Measurements from ENCODE around the gene NRXN3. TPM values are rescaled to one million over a fixed set of nuclear protein-coding genes. Genes with fewer than 3 reads are reported as not detected.

NRXN3 gene
- total and polyA plus RNA-seq, 2 experiments from 2014 or later: 0.69 to 1.5 TPM

DNA sequence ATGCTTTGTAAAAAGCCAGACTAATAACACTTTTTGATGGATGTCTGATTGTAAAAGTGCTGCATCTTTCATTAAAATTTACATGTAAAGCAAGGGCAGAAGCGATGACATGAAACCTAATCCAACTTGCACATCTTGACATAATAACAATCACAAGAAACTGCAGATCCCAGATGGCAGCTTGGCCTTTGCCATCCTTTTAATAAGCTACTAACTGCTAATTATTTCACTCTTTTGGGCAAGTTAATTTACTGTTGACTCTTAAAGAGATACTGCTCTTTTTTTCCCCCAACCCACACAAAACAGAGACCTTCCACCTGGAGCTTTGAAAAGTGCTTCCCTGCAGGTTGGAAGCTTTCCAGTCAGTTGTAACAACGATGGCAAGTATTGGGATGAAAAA, 137.5 kb downstream of the NRXN3 start:
- Histone ChIP-seq H3K4me3 (no peak overlapping the region), H3K27ac (no peak overlapping the region), H3K4me1 (ENCODE audit: low read depth) (no peaks in the 10 kb centered on the region), H3K36me3 (no peaks in the 10 kb centered on the region), H3K9me3 (ENCODE audit: low read depth) (no peaks in the 10 kb centered on the region), H3K27me3 (no peaks in the 10 kb centered on the region)
- DNase-seq (ENCODE audit: low read depth in 1 of 2, low spot score in 1 of 2): no peak
- TF ChIP-seq, protein P1, sequence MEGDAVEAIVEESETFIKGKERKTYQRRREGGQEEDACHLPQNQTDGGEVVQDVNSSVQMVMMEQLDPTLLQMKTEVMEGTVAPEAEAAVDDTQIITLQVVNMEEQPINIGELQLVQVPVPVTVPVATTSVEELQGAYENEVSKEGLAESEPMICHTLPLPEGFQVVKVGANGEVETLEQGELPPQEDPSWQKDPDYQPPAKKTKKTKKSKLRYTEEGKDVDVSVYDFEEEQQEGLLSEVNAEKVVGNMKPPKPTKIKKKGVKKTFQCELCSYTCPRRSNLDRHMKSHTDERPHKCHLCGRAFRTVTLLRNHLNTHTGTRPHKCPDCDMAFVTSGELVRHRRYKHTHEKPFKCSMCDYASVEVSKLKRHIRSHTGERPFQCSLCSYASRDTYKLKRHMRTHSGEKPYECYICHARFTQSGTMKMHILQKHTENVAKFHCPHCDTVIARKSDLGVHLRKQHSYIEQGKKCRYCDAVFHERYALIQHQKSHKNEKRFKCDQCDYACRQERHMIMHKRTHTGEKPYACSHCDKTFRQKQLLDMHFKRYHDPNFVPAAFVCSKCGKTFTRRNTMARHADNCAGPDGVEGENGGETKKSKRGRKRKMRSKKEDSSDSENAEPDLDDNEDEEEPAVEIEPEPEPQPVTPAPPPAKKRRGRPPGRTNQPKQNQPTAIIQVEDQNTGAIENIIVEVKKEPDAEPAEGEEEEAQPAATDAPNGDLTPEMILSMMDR (IDR thresholded peaks at IDR 0.05; ENCODE audit: low read depth, low read length): no peak

DNA sequence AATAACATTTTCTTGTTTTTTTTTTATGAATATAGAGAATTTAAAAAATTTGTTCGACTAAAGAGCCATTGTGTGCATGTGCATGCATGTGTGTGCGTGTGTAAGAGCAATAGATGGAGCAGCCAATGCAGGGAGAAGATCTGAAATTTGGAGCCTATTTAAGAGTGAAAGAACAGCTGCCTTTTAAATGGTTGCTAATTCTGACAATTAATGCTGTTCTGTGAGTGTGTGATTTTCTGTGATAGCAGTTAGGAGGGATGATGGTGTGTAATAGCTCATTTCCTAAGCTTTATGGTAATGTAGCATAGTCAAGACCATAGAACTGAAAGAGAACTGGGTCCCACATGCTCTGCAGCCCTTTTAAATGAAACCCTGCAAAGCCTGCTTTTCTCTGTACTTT, 137.9 kb downstream of the NRXN3 start:
- no peaks in the 10 kb centered on the region for H3K4me1 ChIP-seq (ENCODE audit: low read depth)
- H3K27ac ChIP-seq: no peak overlapping the region
- no peaks in the 10 kb centered on the region for H3K27me3 ChIP-seq
- TF ChIP-seq, protein P1 (IDR thresholded peaks at IDR 0.05; ENCODE audit: low read depth, low read length): no peak
- no peaks in the 10 kb centered on the region for H3K9me3 ChIP-seq (ENCODE audit: low read depth)
- no peaks in the 10 kb centered on the region for H3K36me3 ChIP-seq
- no peak for DNase-seq (ENCODE audit: low read depth in 1 of 2, low spot score in 1 of 2)
- H3K4me3 ChIP-seq: no peak overlapping the region

DNA sequence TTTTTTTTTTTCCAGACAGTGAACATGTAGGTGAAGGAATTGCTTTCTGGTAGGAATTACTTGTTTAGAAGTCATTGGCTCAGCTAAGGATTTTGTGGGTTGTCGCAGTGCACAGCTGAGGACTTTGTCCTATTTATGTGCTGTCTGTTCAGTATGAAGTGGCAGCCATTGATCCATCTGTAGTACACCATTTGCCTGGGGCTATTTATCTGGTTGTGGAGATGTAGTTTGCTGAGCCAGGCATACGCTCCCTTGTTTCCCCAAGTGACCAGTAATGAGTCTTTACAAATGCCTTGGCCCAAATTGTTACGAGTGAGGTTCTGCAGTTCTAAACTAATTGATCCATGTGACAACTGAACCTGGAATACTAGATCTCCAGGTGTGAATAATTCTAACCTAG, 140.1 kb downstream of the NRXN3 start:
- no peaks in the 10 kb centered on the region for H3K4me1 ChIP-seq (ENCODE audit: low read depth)

DNA sequence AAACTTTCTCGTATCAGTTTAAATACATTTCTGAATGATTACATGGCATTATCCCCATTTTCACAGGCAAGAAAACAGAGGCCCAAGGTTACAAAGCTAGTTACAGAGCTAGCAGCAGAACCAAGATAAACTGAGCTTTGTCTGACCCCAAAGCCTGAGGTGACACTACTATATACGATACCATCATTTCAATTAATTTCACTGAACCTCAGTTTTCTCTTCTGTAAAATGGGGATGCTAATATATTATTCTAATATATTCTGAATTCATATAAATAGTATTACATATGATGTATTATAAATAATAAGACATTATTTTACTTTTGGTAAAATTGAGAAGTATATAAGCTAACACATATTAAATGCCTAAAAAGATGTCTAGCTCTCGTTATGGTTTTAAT, 143.3 kb downstream of the NRXN3 start:
- Histone ChIP-seq H3K9me3 (ENCODE audit: low read depth) (no peaks in the 10 kb centered on the region), H3K4me1 (ENCODE audit: low read depth) (no peaks in the 10 kb centered on the region), H3K27me3 (no peaks in the 10 kb centered on the region), H3K4me3 (no peak overlapping the region), H3K36me3 (no peaks in the 10 kb centered on the region), H3K27ac (no peak overlapping the region)
- TF ChIP-seq, protein P1 (IDR thresholded peaks at IDR 0.05; ENCODE audit: low read depth, low read length): no peak
- no peak for DNase-seq (ENCODE audit: low read depth in 1 of 2, low spot score in 1 of 2)

More for the DNA sequence above, 140.1 kb downstream of the NRXN3 start:
- Histone ChIP-seq H3K4me3 (no peak overlapping the region), H3K27ac (no peak overlapping the region), H3K27me3 (no peaks in the 10 kb centered on the region), H3K36me3 (no peaks in the 10 kb centered on the region), H3K9me3 (ENCODE audit: low read depth) (no peaks in the 10 kb centered on the region)
- DNase-seq (ENCODE audit: low read depth in 1 of 2, low spot score in 1 of 2): no peak
- TF ChIP-seq, protein P1 (IDR thresholded peaks at IDR 0.05; ENCODE audit: low read depth, low read length): no peak

DNA sequence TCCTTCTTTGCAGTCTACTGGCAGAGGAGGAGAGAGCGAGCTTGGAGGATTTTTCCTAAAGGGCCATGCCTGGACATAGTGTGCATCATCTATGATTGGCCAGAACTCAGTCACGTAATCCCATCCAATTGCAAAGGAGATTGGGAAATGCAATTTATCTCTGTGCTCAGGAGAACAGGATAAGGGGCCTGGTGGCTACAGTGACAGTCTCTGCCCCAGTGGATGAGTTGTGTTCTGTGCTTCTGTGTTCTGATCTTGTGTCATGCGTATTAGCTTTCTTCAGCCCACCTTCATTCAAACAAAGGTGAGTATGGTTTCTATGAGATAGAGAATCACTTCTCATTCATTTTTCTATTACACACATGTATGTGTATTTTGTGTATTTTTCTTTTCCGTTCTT, 144.3 kb downstream of the NRXN3 start:
- Histone ChIP-seq H3K27me3 (no peaks in the 10 kb centered on the region), H3K4me1 (ENCODE audit: low read depth) (no peaks in the 10 kb centered on the region), H3K9me3 (ENCODE audit: low read depth) (no peaks in the 10 kb centered on the region), H3K4me3 (no peak overlapping the region), H3K27ac (no peak overlapping the region), H3K36me3 (no peaks in the 10 kb centered on the region)
- no peak for DNase-seq (ENCODE audit: low read depth in 1 of 2, low spot score in 1 of 2)
- TF ChIP-seq, protein P1 (IDR thresholded peaks at IDR 0.05; ENCODE audit: low read depth, low read length): no peak

DNA sequence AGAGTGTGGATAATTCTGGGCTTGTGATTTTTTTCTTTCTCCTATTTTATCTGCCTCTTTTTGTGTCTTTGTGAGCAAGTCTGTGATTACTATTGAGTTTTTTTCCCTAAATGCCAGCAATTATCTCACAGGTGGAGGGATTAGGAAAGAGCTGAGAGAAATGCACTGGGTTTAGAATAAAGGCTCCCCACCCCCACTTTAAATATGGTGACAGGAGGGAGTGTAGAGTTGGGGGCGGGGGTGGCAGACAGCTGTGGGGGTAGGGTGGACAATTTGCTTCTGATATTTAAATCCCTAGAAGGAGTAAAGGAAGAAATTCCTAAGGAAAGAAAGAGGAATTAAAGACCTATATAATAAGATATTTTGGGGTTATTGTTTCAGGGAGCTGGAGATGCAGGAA, 145.9 kb downstream of the NRXN3 start:
- H3K27me3 ChIP-seq: no peaks in the 10 kb centered on the region
- no peak overlapping the region for H3K4me3 ChIP-seq
- H3K4me1 ChIP-seq (ENCODE audit: low read depth): no peaks in the 10 kb centered on the region
- no peaks in the 10 kb centered on the region for H3K9me3 ChIP-seq (ENCODE audit: low read depth)
- TF ChIP-seq, protein P1 (IDR thresholded peaks at IDR 0.05; ENCODE audit: low read depth, low read length): no peak
- no peaks in the 10 kb centered on the region for H3K36me3 ChIP-seq
- no peak for DNase-seq (ENCODE audit: low read depth in 1 of 2, low spot score in 1 of 2)
- no peak overlapping the region for H3K27ac ChIP-seq

All from cardiac muscle cell (in vitro differentiated cells and primary cell).